Spleen (tissue), 7 donors: ENCODE results near the gene PPP1R13B.

Experiments used
- CTCF ChIP-seq, 11 experiments: fragments of 200-600 bp in 7 of 11; fragments of 450-650 bp in 4 of 11; sonication (generic) in 4 of 11; IDR thresholded peaks in 8 of 11; conservative IDR thresholded peaks in 3 of 11; 1 replicate in 7 of 11; 2 replicates in 4 of 11; pipeline versions ENCODE4 v1.4.0 to v1.8.0; 2016 to 2021; ENCODE audit warnings: antibody characterized with exemption in 11 of 11, inconsistent platforms in 4 of 11, mild to moderate bottlenecking in 1 of 11
- POLR2AphosphoS5 ChIP-seq, 3 donors: sonication (generic); formaldehyde crosslinking; IDR thresholded peaks; one replicate each; pipeline ENCODE4 v1.5.1; 2017; ENCODE audit warnings: antibody characterized with exemption in 3 of 3
- donor health status: DM: no; HTN: no; CAD: no; lungs with moderate emphysema.
- donor health status: DM: no; HTN: no; CAD: no.
- donor health status: DM: no; HTN: no; CAD: no.

- no peak for TF ChIP-seq CTCF (IDR thresholded peaks at IDR 0.05 in 8 of 11, conservative IDR thresholded peaks at IDR 0.05 in 3 of 11)
- no peak for TF ChIP-seq POLR2AphosphoS5 (IDR thresholded peaks at IDR 0.05)
Measured at GRCh38 chr14:103802356-103802755, 45.0 kb downstream of the PPP1R13B start.
